ENCODE data around the gene CELF2. TPM values are rescaled to one million over a fixed set of nuclear protein-coding genes. Genes with fewer than 3 reads are reported as not detected.

Gene CELF2
- total RNA-seq, 3 donors from 2014 or later (not counting 1 experiment from before 2014, with no cell fraction given): 282 to 298 (median 295) TPM

GRCh38 chr10:11236234-11236633 is 218.6 kb downstream of the CELF2 start:
- Mint-ChIP-seq H3K36me3 (no peaks in the 10 kb centered on the region), H3K9me3 (no peaks in the 10 kb centered on the region), H3K27me3 (ENCODE audit: low read depth in 2 of 2) (no peaks in the 10 kb centered on the region), H3K4me3 (peak overlapping the region; percentile 71), H3K27ac (no peak overlapping the region), H3K4me1 (peaks cover 67 to 89% of the 10 kb centered on the region in 2 donors)
- peak overlapping the region; percentile 80 for H3K27ac ChIP-seq (ENCODE audit: low read length)
- H3K27me3 ChIP-seq (ENCODE audit: control insufficient read depth, insufficient read depth, low read length): no peaks in the 10 kb centered on the region
- ATAC-seq: peak in 2 of 3 donors; percentile 10 to 20
- 7% methylated on average over 2 of the region's 2 CpGs for WGBS (ENCODE audit: insufficient coverage)
- H3K9me3 ChIP-seq (ENCODE audit: control insufficient read depth, insufficient read depth, low read length): no peaks in the 10 kb centered on the region
- peaks cover 58% of the 10 kb centered on the region for H3K4me1 ChIP-seq (ENCODE audit: control insufficient read depth, insufficient read depth, low read length)
- peaks cover 34% of the 10 kb centered on the region for H3K36me3 ChIP-seq (ENCODE audit: control insufficient read depth, insufficient read depth, low read length)
- peak in 1 of 2 donors; percentile 70 for DNase-seq
- intact Hi-C loops (cut with micrococcal nuclease): loop anchor here (2.0 kb wide), 3 partner anchors 15 to 57 kb away; no protein-coding TSS in a partner anchor
- TF ChIP-seq, protein P1, sequence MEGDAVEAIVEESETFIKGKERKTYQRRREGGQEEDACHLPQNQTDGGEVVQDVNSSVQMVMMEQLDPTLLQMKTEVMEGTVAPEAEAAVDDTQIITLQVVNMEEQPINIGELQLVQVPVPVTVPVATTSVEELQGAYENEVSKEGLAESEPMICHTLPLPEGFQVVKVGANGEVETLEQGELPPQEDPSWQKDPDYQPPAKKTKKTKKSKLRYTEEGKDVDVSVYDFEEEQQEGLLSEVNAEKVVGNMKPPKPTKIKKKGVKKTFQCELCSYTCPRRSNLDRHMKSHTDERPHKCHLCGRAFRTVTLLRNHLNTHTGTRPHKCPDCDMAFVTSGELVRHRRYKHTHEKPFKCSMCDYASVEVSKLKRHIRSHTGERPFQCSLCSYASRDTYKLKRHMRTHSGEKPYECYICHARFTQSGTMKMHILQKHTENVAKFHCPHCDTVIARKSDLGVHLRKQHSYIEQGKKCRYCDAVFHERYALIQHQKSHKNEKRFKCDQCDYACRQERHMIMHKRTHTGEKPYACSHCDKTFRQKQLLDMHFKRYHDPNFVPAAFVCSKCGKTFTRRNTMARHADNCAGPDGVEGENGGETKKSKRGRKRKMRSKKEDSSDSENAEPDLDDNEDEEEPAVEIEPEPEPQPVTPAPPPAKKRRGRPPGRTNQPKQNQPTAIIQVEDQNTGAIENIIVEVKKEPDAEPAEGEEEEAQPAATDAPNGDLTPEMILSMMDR (IDR thresholded peaks at IDR 0.05): no peak
- no peak overlapping the region for H3K4me3 ChIP-seq (ENCODE audit: low read length)

DNA sequence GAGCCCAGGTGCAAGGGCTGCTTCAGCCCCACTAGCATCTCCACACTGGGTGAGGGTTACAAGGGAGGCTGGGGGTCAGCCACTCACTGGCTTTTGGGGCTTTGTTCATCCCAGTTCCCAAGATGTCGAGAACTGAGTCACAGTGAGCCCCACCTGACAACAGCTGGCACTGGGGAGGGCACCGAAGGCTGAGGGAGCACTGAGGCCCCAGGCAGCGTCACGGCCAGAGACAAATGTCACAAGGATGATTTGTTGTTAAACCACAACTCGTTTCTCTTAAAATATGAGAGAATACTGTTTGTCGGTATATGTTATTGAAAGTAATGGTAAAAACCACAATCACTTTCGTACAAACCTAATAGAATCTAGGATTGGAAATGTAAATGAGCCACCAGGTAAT is 219.9 kb downstream of the CELF2 start:
- peaks cover 59% of the 10 kb centered on the region for H3K4me1 ChIP-seq (ENCODE audit: control insufficient read depth, insufficient read depth, low read length)
- 12% methylated on average over 4 of the region's 7 CpGs for WGBS (ENCODE audit: insufficient coverage)
- Mint-ChIP-seq H3K27ac (no peak overlapping the region), H3K4me3 (peak overlapping the region; percentile 71), H3K4me1 (peaks cover 57 to 92% of the 10 kb centered on the region in 2 donors), H3K27me3 (ENCODE audit: low read depth in 2 of 2) (no peaks in the 10 kb centered on the region), H3K9me3 (no peaks in the 10 kb centered on the region), H3K36me3 (no peaks in the 10 kb centered on the region)
- peaks cover 26% of the 10 kb centered on the region for H3K36me3 ChIP-seq (ENCODE audit: control insufficient read depth, insufficient read depth, low read length)
- H3K27ac ChIP-seq (ENCODE audit: low read length): peak overlapping the region; percentile 80
- peak; percentile 69 to 78 (median 77) for ATAC-seq
- H3K9me3 ChIP-seq (ENCODE audit: control insufficient read depth, insufficient read depth, low read length): no peaks in the 10 kb centered on the region
- peak; percentile 59 to 63 for DNase-seq
- TF ChIP-seq, protein P1 (IDR thresholded peaks at IDR 0.05): no peak
- H3K27me3 ChIP-seq (ENCODE audit: control insufficient read depth, insufficient read depth, low read length): no peaks in the 10 kb centered on the region
- intact Hi-C loops (cut with micrococcal nuclease): loop anchor here (1.0 to 2.0 kb wide), 4 partner anchors 11 to 59 kb away; no protein-coding TSS in a partner anchor
- H3K4me3 ChIP-seq (ENCODE audit: low read length): no peak overlapping the region

DNA sequence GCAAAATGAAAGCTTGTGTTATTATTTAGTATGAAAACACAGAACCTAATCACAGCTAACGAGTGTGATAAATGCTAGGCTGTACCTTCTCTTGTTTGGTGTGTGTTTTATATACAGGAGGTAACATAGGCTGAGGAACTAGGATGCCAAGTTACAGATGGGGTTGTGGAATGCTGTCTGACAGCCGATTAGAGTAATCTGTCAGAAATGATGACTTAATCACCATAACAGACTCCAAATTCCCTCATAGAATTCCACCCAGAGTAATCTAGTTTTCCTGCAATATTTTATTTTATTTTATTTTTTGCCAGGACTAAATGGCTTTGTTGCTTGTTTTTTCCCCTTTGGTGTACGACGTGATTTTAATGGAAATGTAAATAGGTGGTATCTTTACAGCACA is 221.2 kb downstream of the CELF2 start:
- Histone ChIP-seq H3K9me3 (ENCODE audit: control insufficient read depth, insufficient read depth, low read length) (no peaks in the 10 kb centered on the region), H3K4me1 (ENCODE audit: control insufficient read depth, insufficient read depth, low read length) (peaks cover 60% of the 10 kb centered on the region), H3K27me3 (ENCODE audit: control insufficient read depth, insufficient read depth, low read length) (no peaks in the 10 kb centered on the region), H3K4me3 (ENCODE audit: low read length) (no peak overlapping the region), H3K36me3 (ENCODE audit: control insufficient read depth, insufficient read depth, low read length) (peaks cover 21% of the 10 kb centered on the region), H3K27ac (ENCODE audit: low read length) (peak overlapping the region; percentile 4)
- intact Hi-C loops (cut with micrococcal nuclease): no loop called here
- Mint-ChIP-seq H3K9me3 (no peaks in the 10 kb centered on the region), H3K27ac (no peak overlapping the region), H3K4me3 (peak overlapping the region; percentile 68), H3K4me1 (peaks cover 44 to 92% of the 10 kb centered on the region in 2 donors), H3K36me3 (no peaks in the 10 kb centered on the region), H3K27me3 (ENCODE audit: low read depth in 2 of 2) (no peaks in the 10 kb centered on the region)
- TF ChIP-seq, protein P1 (IDR thresholded peaks at IDR 0.05): no peak
- ATAC-seq (no peak), DNase-seq (no peak)
- WGBS (ENCODE audit: insufficient coverage): 83% methylated on average over 1 of the region's 4 CpGs

DNA sequence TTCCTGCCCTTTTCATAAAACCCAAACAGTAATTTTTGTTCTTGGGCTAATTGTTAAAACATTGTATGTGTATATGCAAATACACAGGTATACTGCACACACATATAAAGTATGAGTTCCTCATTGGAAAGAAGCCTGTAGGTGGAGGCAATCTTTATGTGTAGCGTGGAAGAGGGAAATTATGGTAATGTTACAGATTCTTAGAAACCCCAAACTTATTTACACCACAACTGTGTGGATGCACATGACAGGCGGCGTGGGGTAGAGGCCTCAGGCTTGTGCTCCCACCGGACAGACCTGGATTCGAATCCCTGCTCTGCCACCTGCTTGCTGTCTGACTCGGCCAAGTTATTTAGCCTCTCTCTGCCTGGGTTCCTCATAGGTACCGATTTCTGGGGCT is 223.0 kb downstream of the CELF2 start:
- DNase-seq: no peak
- ATAC-seq: no peak
- Mint-ChIP-seq H3K9me3 (no peaks in the 10 kb centered on the region), H3K27ac (no peak overlapping the region), H3K4me3 (peak overlapping the region; percentile 31), H3K4me1 (peaks cover 28 to 79% of the 10 kb centered on the region in 2 donors), H3K27me3 (ENCODE audit: low read depth in 2 of 2) (no peaks in the 10 kb centered on the region), H3K36me3 (no peaks in the 10 kb centered on the region)
- H3K27me3 ChIP-seq (ENCODE audit: control insufficient read depth, insufficient read depth, low read length): no peaks in the 10 kb centered on the region
- intact Hi-C loops (cut with micrococcal nuclease): no loop called here
- no peaks in the 10 kb centered on the region for H3K9me3 ChIP-seq (ENCODE audit: control insufficient read depth, insufficient read depth, low read length)
- TF ChIP-seq, protein P1 (IDR thresholded peaks at IDR 0.05): no peak
- 74% methylated on average over 6 of the region's 7 CpGs for WGBS (ENCODE audit: insufficient coverage)
- no peak overlapping the region for H3K4me3 ChIP-seq (ENCODE audit: low read length)
- peak overlapping the region; percentile 60 for H3K27ac ChIP-seq (ENCODE audit: low read length)
- peaks cover 68% of the 10 kb centered on the region for H3K4me1 ChIP-seq (ENCODE audit: control insufficient read depth, insufficient read depth, low read length)
- peaks cover 18% of the 10 kb centered on the region for H3K36me3 ChIP-seq (ENCODE audit: control insufficient read depth, insufficient read depth, low read length)
